VCaP (cell line): Measurements from ENCODE around the gene TOGARAM1.

Source experiments
- H3K27ac ChIP-seq: fragments of 450-650 bp; 2 replicates; pipeline ENCODE4 v1.5.1; 2017
- CTCF ChIP-seq: fragments of 450-650 bp; conservative IDR thresholded peaks from 2 replicates; pipeline ENCODE4 v1.5.1; 2017; ENCODE audit warnings: mild to moderate bottlenecking, moderate library complexity

Gene TOGARAM1

DNA sequence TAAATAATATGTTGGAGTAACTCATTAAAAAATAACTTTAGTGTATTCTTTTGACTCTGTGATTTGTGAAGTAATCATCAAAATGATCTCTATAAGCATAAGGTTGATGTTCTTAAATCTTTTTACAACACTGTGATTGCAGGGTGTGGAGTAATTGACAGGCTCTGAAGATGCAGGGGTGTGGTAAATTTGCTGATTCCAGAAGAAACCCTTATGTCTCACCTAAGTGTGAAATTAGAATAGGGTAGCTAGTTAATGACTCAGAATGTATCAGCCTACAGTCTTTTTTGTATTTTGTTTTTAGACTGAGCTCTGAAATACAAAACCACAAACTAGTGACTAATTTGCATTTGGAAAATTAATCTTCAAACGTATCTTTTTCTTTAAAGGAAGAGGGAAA lies 127.8 kb downstream of the TOGARAM1 start:
- no peak for TF ChIP-seq CTCF
- no peak overlapping the region for H3K27ac ChIP-seq

GRCh38 chr14:45091710-45092109 lies 129.7 kb downstream of the TOGARAM1 start:
- H3K27ac ChIP-seq = no peak overlapping the region
- no peak for TF ChIP-seq CTCF

- H3K27ac ChIP-seq = peak overlapping the region; percentile 42; the same call in 1 of the 2 replicates
- no peak for TF ChIP-seq CTCF
Measured at GRCh38 chr14:45094275-45094674, 132.3 kb downstream of the TOGARAM1 start.

DNA sequence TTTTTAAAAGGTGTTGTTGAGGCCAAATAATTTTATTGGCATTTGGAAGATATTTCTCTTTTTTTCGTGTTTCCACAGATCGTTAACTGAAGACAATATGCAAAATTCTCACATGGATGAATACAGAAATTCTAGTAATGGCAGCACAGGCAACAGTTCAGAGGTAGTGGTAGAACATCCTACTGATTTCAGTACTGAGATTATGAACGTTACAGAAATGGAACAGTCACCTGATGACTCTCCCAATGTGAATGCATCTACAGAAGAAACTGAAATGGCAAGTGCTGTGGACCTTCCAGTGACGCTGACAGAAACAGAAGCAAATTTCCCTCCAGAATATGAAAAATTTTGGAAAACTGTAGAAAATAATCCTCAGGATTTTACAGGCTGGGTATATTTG lies 133.2 kb downstream of the TOGARAM1 start:
- H3K27ac ChIP-seq = peak overlapping the region; percentile 42
- TF ChIP-seq CTCF = no peak

DNA sequence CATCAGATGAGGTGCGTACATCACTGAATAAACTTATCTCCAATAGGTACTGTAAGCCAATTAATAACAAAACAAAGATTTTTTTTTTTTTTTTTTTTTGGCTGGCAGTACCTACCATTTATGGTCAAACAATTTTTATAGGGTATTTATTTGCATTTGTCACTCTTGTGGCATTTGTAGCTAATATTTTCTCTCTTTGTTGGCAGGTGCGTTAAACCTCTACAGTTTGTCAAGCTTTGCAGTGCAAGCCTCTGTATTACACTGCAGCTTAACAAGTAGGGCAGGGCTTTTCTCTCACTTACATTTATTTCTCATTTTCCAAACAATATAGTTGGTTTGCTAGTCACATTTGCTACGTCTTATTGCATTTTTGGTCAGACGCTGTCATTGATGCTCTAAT lies 134.2 kb downstream of the TOGARAM1 start:
- TF ChIP-seq CTCF = no peak

DNA sequence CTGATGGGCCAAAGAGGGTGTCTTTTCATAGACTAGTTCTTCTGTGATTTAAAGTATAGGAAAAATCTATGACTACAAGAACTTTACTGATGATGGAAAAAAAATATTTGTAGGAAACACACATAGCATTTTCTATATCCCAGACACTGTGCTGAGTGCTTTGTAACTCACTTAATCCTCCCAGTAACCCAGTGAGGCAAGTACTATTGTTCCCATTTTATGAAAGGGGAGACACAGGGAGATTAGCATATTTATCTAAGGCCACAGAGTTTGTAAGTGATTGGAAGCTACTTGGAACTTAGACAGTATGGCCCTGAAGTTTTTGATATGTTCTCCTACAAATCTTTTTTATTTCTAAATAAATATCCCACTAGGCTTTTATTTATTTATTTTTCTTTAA lies 141.8 kb downstream of the TOGARAM1 start:
- H3K27ac ChIP-seq = no peak overlapping the region
- no peak for TF ChIP-seq CTCF

More for the DNA sequence above, 134.2 kb downstream of the TOGARAM1 start:
- peak overlapping the region; percentile 42 for H3K27ac ChIP-seq

DNA sequence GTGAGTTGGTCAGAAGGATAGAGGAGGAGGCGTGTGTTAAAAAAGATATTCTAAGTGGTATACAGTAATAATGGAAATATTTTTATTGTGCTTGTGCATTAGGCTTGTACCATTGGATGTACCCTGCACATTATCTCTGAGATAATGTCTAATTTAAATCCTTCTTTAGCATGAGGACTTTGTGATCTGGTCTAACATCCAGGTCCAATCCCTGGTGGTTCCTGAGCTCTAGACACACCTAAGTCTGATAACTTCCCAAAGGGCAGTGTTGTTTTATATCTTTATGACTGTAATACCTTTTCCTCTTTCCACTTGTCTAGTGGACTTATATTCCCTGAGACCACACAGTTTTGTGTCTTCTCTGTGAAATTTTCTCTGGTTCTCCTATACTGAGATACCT lies 142.6 kb downstream of the TOGARAM1 start:
- TF ChIP-seq CTCF = no peak
- H3K27ac ChIP-seq = no peak overlapping the region
